Measurements from ENCODE around the gene KIRREL3.

KIRREL3 gene

DNA sequence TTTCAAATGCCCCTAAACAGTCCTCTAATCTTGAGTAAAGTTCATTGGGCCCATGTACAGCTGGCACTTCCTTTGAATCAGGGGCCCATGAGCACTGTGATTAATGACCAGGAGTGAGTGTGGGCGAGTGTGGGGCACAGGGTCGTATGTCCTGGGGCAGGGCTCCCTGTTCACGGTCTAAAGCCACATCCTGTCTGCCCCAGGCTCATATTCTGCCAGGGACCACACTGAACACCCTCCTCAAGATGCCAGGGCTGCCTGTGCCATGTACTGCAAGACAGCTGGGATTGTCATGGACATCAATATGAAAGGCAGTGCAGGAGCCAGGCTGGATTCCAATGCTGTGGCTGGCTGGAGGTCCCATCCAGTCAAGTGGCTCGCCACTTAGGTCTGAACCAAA lies 130.5 kb downstream of the KIRREL3 start:
- TF ChIP-seq, protein P1, sequence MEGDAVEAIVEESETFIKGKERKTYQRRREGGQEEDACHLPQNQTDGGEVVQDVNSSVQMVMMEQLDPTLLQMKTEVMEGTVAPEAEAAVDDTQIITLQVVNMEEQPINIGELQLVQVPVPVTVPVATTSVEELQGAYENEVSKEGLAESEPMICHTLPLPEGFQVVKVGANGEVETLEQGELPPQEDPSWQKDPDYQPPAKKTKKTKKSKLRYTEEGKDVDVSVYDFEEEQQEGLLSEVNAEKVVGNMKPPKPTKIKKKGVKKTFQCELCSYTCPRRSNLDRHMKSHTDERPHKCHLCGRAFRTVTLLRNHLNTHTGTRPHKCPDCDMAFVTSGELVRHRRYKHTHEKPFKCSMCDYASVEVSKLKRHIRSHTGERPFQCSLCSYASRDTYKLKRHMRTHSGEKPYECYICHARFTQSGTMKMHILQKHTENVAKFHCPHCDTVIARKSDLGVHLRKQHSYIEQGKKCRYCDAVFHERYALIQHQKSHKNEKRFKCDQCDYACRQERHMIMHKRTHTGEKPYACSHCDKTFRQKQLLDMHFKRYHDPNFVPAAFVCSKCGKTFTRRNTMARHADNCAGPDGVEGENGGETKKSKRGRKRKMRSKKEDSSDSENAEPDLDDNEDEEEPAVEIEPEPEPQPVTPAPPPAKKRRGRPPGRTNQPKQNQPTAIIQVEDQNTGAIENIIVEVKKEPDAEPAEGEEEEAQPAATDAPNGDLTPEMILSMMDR (IDR thresholded peaks at IDR 0.05; ENCODE audit: low read depth, low read length, missing control alignments): no peak
- H3K4me3 ChIP-seq (ENCODE audit: low read depth, low read length): no peak overlapping the region
- DNase-seq (ENCODE audit: low read depth): no peak

DNA sequence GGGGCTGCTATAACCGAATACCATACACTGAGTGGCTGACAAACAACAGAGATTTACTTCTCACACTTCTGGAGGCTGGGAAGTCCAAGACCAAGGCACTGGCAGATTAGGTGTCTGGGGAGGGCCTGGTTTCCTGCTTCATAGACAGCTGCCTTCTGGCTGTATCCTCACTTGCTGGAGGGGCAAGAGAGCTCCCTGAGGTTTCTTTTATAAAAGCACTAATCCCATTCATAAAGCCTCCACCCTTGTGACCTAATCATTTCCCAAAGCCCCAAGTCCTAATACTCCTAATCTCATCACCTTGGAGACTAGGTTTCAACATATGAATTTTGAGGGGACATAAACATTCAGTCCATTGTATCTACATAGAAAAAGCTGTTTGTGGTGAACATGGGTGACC lies 131.8 kb downstream of the KIRREL3 start:
- TF ChIP-seq, protein P1 (IDR thresholded peaks at IDR 0.05; ENCODE audit: low read depth, low read length, missing control alignments): no peak
- H3K4me3 ChIP-seq (ENCODE audit: low read depth, low read length): no peak overlapping the region
- no peak for DNase-seq (ENCODE audit: low read depth)

- H3K4me3 ChIP-seq (ENCODE audit: low read depth, low read length): no peak overlapping the region
- TF ChIP-seq, protein P1 (IDR thresholded peaks at IDR 0.05; ENCODE audit: low read depth, low read length, missing control alignments): no peak
- DNase-seq (ENCODE audit: low read depth): no peak
Measured at GRCh38 chr11:126864934-126865333, 135.6 kb downstream of the KIRREL3 start.

DNA sequence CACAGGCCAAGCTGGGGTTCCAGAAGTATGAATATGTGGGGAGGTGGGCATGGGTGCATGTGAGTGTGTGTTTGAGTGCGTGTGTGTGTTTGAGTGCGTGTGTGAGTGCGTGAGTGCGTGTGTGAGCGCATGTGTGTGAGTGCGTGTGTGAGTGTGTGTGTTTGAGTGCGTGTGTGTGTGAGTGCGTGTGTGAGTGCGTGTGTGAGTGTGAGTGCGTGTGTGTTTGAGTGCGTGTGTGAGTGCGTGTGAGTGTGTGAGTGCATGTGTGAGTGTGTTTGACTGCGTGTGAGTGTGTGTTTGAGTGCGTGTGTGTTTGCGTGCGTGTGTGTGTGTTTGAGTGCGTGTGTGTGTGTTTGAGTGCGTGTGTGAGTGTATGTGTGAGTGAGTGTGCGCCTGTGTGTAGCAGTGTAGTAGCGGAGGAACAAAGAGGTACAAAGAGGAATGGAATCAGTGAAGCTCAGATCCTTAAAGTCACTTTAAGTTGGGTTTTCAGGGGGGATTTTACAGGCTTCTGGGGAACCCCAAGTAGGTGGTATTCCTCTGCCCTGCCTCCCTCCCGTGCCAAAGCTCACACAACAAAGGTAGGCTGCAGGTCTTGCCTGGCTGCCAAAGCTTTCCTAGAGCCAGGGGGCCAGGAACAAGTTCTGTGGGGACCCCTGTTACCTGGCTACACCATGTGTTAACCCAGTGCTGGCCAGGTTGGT lies 137.1 kb downstream of the KIRREL3 start:
- no peak overlapping the region for H3K4me3 ChIP-seq (ENCODE audit: low read depth, low read length)
- TF ChIP-seq, protein P1 (IDR thresholded peaks at IDR 0.05; ENCODE audit: low read depth, low read length, missing control alignments): no peak
- no peak for DNase-seq (ENCODE audit: low read depth)

DNA sequence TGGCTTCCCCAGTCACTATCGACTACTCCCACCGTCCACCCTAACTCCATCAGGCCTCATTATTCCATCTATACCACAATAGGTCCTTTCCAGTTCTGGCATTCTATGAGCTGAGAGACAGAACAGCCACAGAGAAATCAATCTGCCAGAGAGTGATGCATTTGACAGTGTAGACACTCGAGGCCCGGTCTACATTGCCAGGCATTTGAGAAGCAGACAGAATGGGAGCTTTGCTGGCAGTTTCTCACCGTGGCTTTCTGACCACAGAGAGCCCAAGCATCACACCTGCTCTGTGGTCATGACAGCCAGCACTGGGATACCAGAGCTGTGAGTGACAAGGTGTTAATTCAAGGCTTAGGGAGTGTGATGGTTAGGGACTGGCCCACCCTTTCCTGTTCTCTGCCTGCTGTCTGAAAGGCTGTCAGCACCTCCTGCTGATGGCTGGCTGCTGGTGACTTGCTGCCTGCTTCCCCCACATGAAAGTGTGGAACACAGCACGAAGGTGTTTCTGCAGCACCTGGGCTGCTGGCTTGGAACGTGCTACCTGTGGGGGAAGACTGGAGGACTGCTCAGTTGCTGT lies 137.8 kb downstream of the KIRREL3 start:
- TF ChIP-seq, protein P1 (IDR thresholded peaks at IDR 0.05; ENCODE audit: low read depth, low read length, missing control alignments): peak; percentile 47
- peak; percentile 15 for DNase-seq (ENCODE audit: low read depth)
- no peak overlapping the region for H3K4me3 ChIP-seq (ENCODE audit: low read depth, low read length)

- H3K4me3 ChIP-seq (ENCODE audit: low read depth, low read length): no peak overlapping the region
- TF ChIP-seq, protein P1 (IDR thresholded peaks at IDR 0.05; ENCODE audit: low read depth, low read length, missing control alignments): no peak
- DNase-seq (ENCODE audit: low read depth): no peak
Measured at GRCh38 chr11:126861796-126862459, 138.6 kb downstream of the KIRREL3 start.
